Liver (tissue), 9 donors: Measurements from ENCODE around the gene SEMA5A. TPM values are rescaled to one million over a fixed set of nuclear protein-coding genes. Genes with fewer than 3 reads are reported as not detected.

Source experiments
- DNase-seq: peaks from one replicate; pipeline ENCODE4 v3.0.0-alpha.2; 2017; ENCODE audit warnings: low spot score
- H3K27ac ChIP-seq, 2 donors: one replicate each; pipeline ENCODE4 v1.7.0; 2013; ENCODE audit warnings: inconsistent platforms in 2 of 2, low read length in 2 of 2, control low read depth in 1 of 2, low read depth in 1 of 2, mild to moderate bottlenecking in 1 of 2
- H3K27me3 ChIP-seq, 4 donors: one replicate each; pipeline versions ENCODE4 v1.6.1 to v1.7.0; 2013; ENCODE audit warnings: low read length in 3 of 4, inconsistent platforms in 1 of 4, mild to moderate bottlenecking in 1 of 4, moderate library complexity in 1 of 4; ENCODE audit not compliant: control insufficient read depth in 4 of 4, insufficient read depth in 4 of 4
- H3K36me3 ChIP-seq, 4 donors: one replicate each; pipeline versions ENCODE4 v1.6.1 to v1.7.0; 2013; ENCODE audit warnings: low read length in 3 of 4, mild to moderate bottlenecking in 3 of 4, low read depth in 1 of 4, moderate library complexity in 1 of 4; ENCODE audit not compliant: control insufficient read depth in 4 of 4, insufficient read depth in 3 of 4
- H3K4me1 ChIP-seq, 4 donors: one replicate each; pipeline versions ENCODE4 v1.6.1 to v1.7.0; 2013; ENCODE audit warnings: low read length in 3 of 4, mild to moderate bottlenecking in 3 of 4, moderate library complexity in 1 of 4; ENCODE audit not compliant: control insufficient read depth in 4 of 4, insufficient read depth in 4 of 4
- H3K4me3 ChIP-seq, 3 donors: one replicate each; pipeline versions ENCODE4 v1.6.1 to v1.7.0; 2013; ENCODE audit warnings: low read length in 3 of 3, control low read depth in 1 of 3, low read depth in 1 of 3, mild to moderate bottlenecking in 1 of 3
- H3K9ac ChIP-seq, 2 donors: one replicate each; pipeline ENCODE4 v1.7.0; 2013; ENCODE audit warnings: low read length in 2 of 2, mild to moderate bottlenecking in 2 of 2, moderate library complexity in 2 of 2, control low read depth in 1 of 2, low read depth in 1 of 2
- H3K9me3 ChIP-seq, 4 donors: one replicate each; pipeline versions ENCODE4 v1.6.1 to v1.7.0; 2013; ENCODE audit warnings: low read length in 3 of 4; ENCODE audit not compliant: control insufficient read depth in 4 of 4
- ATF3 ChIP-seq: IDR thresholded peaks from 2 replicates; pipeline ENCODE4 v1.6.1; 2016; ENCODE audit warnings: antibody characterized with exemption
- CTCF ChIP-seq: fragments of 150-350 bp; IDR thresholded peaks from 2 replicates; pipeline ENCODE4 v1.5.1; 2017; ENCODE audit warnings: improper control_type of control experiment, low read depth, low read length; ENCODE audit not compliant: missing input control
- EGR1 ChIP-seq, 2 donors: IDR thresholded peaks; 2 replicates each; pipeline ENCODE4 v1.6.1; 2016 to 2018; ENCODE audit warnings: antibody characterized with exemption in 2 of 2, low read depth in 2 of 2
- FOXA1 ChIP-seq: IDR thresholded peaks from 2 replicates; pipeline ENCODE4 v1.6.1; 2016; ENCODE audit warnings: antibody characterized with exemption
- FOXA2 ChIP-seq: IDR thresholded peaks from 2 replicates; pipeline ENCODE4 v1.6.1; 2016; ENCODE audit warnings: antibody characterized with exemption
- GABPA ChIP-seq, 2 donors: IDR thresholded peaks in 1 of 2; conservative IDR thresholded peaks in 1 of 2; 2 replicates each; pipeline ENCODE4 v1.6.1; 2016; ENCODE audit warnings: antibody characterized with exemption in 2 of 2, mild to moderate bottlenecking in 1 of 2, moderate library complexity in 1 of 2
- HNF4A ChIP-seq, 2 donors: conservative IDR thresholded peaks; 2 replicates each; pipeline ENCODE4 v1.6.1; 2016; ENCODE audit warnings: antibody characterized with exemption in 2 of 2, mild to moderate bottlenecking in 2 of 2
- HNF4G ChIP-seq: IDR thresholded peaks from 2 replicates; pipeline ENCODE4 v1.6.1; 2016; ENCODE audit warnings: antibody characterized with exemption
- JUND ChIP-seq, 2 donors: IDR thresholded peaks; 2 replicates each; pipeline ENCODE4 v1.6.1; 2016; ENCODE audit warnings: antibody characterized with exemption in 2 of 2
- MAX ChIP-seq: IDR thresholded peaks from 2 replicates; pipeline ENCODE4 v1.6.1; 2016; ENCODE audit warnings: antibody characterized with exemption
- NR2F2 ChIP-seq: IDR thresholded peaks from 2 replicates; pipeline ENCODE4 v1.6.1; 2016; ENCODE audit warnings: antibody characterized with exemption
- RAD21 ChIP-seq, 2 donors: IDR thresholded peaks; 2 replicates each; pipeline ENCODE4 v1.6.1; 2016; ENCODE audit warnings: antibody characterized with exemption in 2 of 2, mild to moderate bottlenecking in 2 of 2
- REST ChIP-seq: IDR thresholded peaks from 2 replicates; pipeline ENCODE4 v1.6.1; 2016; ENCODE audit warnings: antibody characterized with exemption, mild to moderate bottlenecking
- RXRA ChIP-seq, 2 donors: IDR thresholded peaks; 2 replicates each; pipeline ENCODE4 v1.6.1; 2017 to 2018; ENCODE audit warnings: antibody characterized with exemption in 2 of 2, mild to moderate bottlenecking in 1 of 2
- SP1 ChIP-seq: IDR thresholded peaks from 2 replicates; pipeline ENCODE4 v1.6.1; 2018; ENCODE audit warnings: antibody characterized with exemption, mild to moderate bottlenecking
- TAF1 ChIP-seq: conservative IDR thresholded peaks from 2 replicates; pipeline ENCODE4 v1.6.1; 2016; ENCODE audit warnings: antibody characterized with exemption, mild to moderate bottlenecking
- YY1 ChIP-seq: IDR thresholded peaks from 2 replicates; pipeline ENCODE4 v1.6.1; 2016; ENCODE audit warnings: antibody characterized with exemption, mild to moderate bottlenecking
- ZBTB33 ChIP-seq: IDR thresholded peaks from 2 replicates; pipeline ENCODE4 v1.6.1; 2016; ENCODE audit warnings: antibody characterized with exemption
- WGBS: extraction: QIAGEN DNeasy Blood & Tissue Kit; methylation state at CpG from one replicate; pipeline ENCODE4 v1.1.7; 2013; 5-methylcytosine and 5-hydroxymethylcytosine counted together
- polyA plus RNA-seq, 2 donors: library from polyadenylated mRNA; stranded (reverse) in 1 of 2; unstranded in 1 of 2; fragments of 200-250 nt in 1 of 2; fragments of >200 nt in 1 of 2; fragmentation: Nextera tagmentation in 1 of 2; extraction: Ambion mirVana in 1 of 2; gene quantifications; one replicate each; pipeline versions ENCODE4 v1.2.1 to v1.2.3, GENCODE V29; 2013 to 2015
- total RNA-seq, 2 donors: library from RNA; depleted of rRNA; stranded (reverse); fragments of >200 nt; gene quantifications; one replicate each; pipeline ENCODE4 v1.2.3, GENCODE V29; 2014
- donor health status: healthy.
- donor health status: healthy.
- donor health status: healthy.
- donor health status: healthy.
- donor health status: healthy.

SEMA5A gene
- total and polyA plus RNA-seq, 4 donors: 1.1 to 5.8 (median 3.2) TPM

GRCh38 chr5:9439531-9440292, 106.2 kb downstream of the SEMA5A start:
- no peak for DNase-seq
- H3K4me3 ChIP-seq: no peak overlapping the region
- WGBS: 73% methylated on average over 5 of the region's 5 CpGs
- TF ChIP-seq JUND (IDR thresholded peaks at IDR 0.05) (no peak), REST (no peak), HNF4G (no peak), YY1 (no peak), RXRA (IDR thresholded peaks at IDR 0.05) (no peak), FOXA1 (no peak), NR2F2 (no peak), CTCF (no peak), RAD21 (IDR thresholded peaks at IDR 0.05) (no peak), ZBTB33 (no peak), FOXA2 (no peak), ATF3 (no peak), HNF4A (conservative IDR thresholded peaks at IDR 0.05) (no peak), EGR1 (IDR thresholded peaks at IDR 0.05; ENCODE audit: low read depth in 2 of 2) (no peak), TAF1 (no peak), SP1 (no peak), GABPA (IDR thresholded peaks at IDR 0.05 in 1 of 2, conservative IDR thresholded peaks at IDR 0.05 in 1 of 2) (no peak), MAX (no peak)
- H3K9me3 ChIP-seq: no peaks in the 10 kb centered on the region
- H3K9ac ChIP-seq: no peak overlapping the region
- peaks cover 0 to 2% (median 0%) of the 10 kb centered on the region in 4 donors for H3K36me3 ChIP-seq
- H3K27ac ChIP-seq: no peak overlapping the region
- H3K4me1 ChIP-seq: no peaks in the 10 kb centered on the region
- H3K27me3 ChIP-seq: no peaks in the 10 kb centered on the region
